ENCODE measurements around the gene MSI2.

Gene MSI2

DNA sequence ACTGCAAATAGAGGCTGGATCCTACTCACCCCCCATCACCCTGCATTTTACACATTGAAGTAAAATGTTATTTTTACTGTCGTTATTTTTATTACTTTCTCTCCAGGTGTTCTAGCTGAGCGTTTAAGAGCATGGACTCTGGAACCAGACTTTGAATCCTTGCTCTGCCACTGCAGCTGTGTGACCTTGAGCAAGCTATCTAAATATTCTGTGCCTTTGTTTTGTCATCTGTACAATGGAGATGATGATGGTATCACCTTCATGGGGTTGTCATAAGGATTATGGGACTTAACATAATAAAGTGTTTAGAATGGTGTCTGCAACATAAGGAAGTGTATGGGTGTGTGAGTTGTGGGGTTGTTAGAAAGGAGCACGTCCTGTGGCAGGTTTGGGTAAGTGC is 17.8 kb downstream of the MSI2 start:
- no peak for DNase-seq (ENCODE audit: insufficient read length)
- no peak for FAIRE-seq
- TF ChIP-seq POLR2AphosphoS5 (IDR thresholded peaks at IDR 0.05; ENCODE audit: low read depth, low read length): no peak
- TF ChIP-seq TAF1 (IDR thresholded peaks at IDR 0.05; ENCODE audit: borderline replicate concordance, low read depth, low read length): no peak
- TF ChIP-seq POLR2A (IDR thresholded peaks at IDR 0.05; ENCODE audit: low read depth, low read length): no peak

DNA sequence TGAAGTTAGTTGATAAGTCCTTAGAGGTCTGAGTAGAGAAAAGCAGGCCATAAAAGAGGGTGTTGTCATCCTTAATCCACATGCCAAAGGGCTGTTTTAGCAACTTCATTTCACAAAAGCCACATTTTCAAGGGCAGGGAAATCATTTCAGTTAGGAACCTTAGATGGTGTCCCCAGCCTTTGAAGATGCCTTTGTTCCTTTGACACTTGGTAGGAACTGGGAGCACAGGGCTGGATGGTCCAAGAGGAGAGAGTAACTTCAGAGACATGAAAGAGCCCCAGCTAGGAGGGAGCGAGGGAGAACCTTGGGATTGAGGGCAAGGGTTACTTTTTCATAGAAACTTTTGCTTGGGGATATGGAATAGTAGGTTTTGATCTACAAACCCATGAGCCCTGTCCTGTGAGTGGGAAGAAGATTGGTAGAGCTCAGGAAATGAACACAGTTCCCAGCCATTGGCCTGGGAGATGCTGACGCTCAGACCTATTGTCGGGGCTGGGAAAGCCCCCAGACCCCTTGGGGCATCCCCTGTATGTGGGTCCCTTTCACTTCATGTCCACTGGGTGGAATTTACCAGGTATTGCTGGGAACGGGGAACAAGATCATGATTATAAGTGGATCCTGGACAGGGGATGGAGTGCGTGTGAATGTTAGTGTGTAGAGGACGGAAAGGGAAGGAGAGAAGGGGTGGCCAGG is 18.9 kb downstream of the MSI2 start:
- TF ChIP-seq TAF1 (IDR thresholded peaks at IDR 0.05; ENCODE audit: borderline replicate concordance, low read depth, low read length): no peak
- TF ChIP-seq POLR2AphosphoS5 (IDR thresholded peaks at IDR 0.05; ENCODE audit: low read depth, low read length): no peak
- TF ChIP-seq POLR2A (IDR thresholded peaks at IDR 0.05; ENCODE audit: low read depth, low read length): no peak
- no peak for DNase-seq (ENCODE audit: insufficient read length)
- FAIRE-seq: no peak

GRCh38 chr17:57276621-57277020 is 20.3 kb downstream of the MSI2 start:
- TF ChIP-seq POLR2A (IDR thresholded peaks at IDR 0.05; ENCODE audit: low read depth, low read length): no peak
- no peak for TF ChIP-seq TAF1 (IDR thresholded peaks at IDR 0.05; ENCODE audit: borderline replicate concordance, low read depth, low read length)
- no peak for TF ChIP-seq POLR2AphosphoS5 (IDR thresholded peaks at IDR 0.05; ENCODE audit: low read depth, low read length)
- no peak for DNase-seq (ENCODE audit: insufficient read length)
- no peak for FAIRE-seq

DNA sequence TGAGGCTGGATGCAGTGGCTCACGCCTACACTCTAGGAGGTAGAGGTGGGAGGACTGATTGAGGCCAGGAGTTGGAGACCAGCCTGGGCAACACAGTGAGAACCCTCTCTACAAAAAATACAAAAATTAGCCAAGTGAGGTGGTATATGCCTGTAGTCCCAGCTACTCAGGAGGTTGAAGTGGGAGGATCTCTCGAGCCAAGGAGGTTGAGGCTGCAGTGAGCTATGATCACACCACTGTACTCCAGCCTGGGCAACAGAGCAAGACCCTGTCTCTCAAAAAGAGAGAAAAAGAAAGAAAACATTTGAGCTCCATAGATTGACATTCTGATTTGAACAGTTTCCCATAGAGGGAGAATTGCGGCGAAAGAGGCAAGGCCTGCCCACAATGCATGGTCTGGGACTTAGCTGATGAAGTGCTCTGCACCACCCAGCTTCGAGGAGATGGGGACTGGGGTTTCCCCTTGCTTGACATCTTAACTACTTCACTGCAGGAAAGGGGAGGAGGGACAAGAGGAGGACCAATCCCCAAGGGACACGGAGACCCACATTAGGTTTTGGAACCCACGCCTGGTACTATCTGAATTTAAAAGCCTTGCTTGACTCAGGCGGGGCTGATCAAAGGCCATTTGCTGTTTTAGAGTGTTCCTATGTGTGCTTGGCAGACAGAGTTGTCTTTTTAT is 21.7 kb downstream of the MSI2 start:
- TF ChIP-seq TAF1 (IDR thresholded peaks at IDR 0.05; ENCODE audit: borderline replicate concordance, low read depth, low read length): no peak
- TF ChIP-seq POLR2A (IDR thresholded peaks at IDR 0.05; ENCODE audit: low read depth, low read length): no peak
- no peak for TF ChIP-seq POLR2AphosphoS5 (IDR thresholded peaks at IDR 0.05; ENCODE audit: low read depth, low read length)
- DNase-seq (ENCODE audit: insufficient read length): no peak
- no peak for FAIRE-seq

DNA sequence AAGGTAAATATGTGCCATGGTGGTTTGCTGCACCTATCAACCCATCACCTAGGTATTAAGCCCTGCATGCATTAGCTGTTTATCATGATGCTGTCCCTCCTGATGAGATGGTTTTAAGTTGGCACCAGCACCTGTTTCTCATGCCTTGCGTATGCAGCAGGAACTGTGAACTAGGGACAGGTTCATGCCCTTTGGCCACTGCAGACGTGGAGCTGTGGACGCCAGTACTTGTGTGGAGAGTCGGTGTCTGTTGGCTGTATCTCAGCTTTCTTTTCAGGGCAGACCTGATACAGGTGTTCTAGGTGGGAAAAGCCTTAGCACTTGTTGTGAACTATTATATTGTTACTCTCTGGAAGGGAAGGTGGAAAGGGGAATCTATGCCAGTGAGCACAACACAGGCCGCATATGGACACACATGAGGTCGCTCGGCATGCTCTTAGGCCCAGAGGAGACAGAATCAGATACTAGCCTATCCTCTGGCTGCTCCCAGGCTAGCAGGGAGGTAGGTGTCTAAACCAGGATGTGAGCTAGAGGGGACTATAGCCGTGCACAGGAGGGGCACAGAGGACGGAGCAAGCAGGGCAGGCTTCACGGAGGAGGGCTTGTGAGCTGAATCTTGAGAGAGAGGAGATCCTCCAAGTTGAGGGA is 22.5 kb downstream of the MSI2 start:
- FAIRE-seq (no peak), DNase-seq (ENCODE audit: insufficient read length) (no peak)
- TF ChIP-seq POLR2A (IDR thresholded peaks at IDR 0.05; ENCODE audit: low read depth, low read length) (no peak), POLR2AphosphoS5 (IDR thresholded peaks at IDR 0.05; ENCODE audit: low read depth, low read length) (no peak), TAF1 (IDR thresholded peaks at IDR 0.05; ENCODE audit: borderline replicate concordance, low read depth, low read length) (no peak)

DNA sequence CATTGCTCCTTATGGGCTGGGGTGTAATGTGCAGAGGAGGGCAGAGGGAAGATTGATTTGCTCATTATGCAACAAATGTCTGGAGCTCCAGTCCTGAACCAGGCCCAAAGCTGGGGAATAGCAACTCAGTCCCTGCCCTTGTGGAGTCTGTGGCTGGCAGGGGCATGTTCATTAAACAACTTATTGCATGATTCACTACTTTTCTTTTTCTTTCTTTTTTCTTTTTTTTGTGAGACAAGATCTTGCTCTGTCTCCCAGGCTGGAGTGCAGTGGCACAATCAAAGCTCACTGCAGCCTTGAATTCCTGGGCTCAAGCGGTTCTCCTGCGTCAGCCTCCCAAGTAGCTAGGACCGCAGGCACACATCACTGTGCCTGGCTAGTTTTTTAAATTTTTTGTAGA is 23.1 kb downstream of the MSI2 start:
- DNase-seq (ENCODE audit: insufficient read length) (no peak), FAIRE-seq (no peak)
- TF ChIP-seq TAF1 (IDR thresholded peaks at IDR 0.05; ENCODE audit: borderline replicate concordance, low read depth, low read length): no peak
- no peak for TF ChIP-seq POLR2A (IDR thresholded peaks at IDR 0.05; ENCODE audit: low read depth, low read length)
- TF ChIP-seq POLR2AphosphoS5 (IDR thresholded peaks at IDR 0.05; ENCODE audit: low read depth, low read length): no peak

DNA sequence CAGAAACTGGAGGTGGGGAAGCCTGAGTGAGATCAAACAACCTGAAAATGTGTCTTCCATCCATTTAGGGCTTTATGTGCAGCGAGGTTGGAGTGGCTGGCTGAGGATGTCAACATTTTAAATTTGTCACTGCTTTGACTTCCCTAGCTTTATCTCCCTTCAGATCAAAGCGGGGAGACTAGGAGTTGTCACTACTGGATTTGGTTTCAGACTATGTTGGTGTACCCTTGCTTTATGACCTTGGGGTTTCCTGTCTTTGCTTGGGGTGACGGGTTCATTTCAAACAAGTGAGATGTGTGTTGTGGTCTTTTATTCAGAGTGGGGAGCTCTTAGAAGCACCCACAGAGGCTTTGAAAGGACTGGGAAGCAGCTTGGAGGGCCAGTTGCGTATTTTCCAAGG is 25.6 kb downstream of the MSI2 start:
- DNase-seq (ENCODE audit: insufficient read length): no peak
- no peak for FAIRE-seq
- TF ChIP-seq POLR2AphosphoS5 (IDR thresholded peaks at IDR 0.05; ENCODE audit: low read depth, low read length) (no peak), POLR2A (IDR thresholded peaks at IDR 0.05; ENCODE audit: low read depth, low read length) (no peak), TAF1 (IDR thresholded peaks at IDR 0.05; ENCODE audit: borderline replicate concordance, low read depth, low read length) (no peak)

GRCh38 chr17:57282296-57282695 is 26.0 kb downstream of the MSI2 start:
- TF ChIP-seq TAF1 (IDR thresholded peaks at IDR 0.05; ENCODE audit: borderline replicate concordance, low read depth, low read length): no peak
- DNase-seq (ENCODE audit: insufficient read length): no peak
- no peak for FAIRE-seq

DNA sequence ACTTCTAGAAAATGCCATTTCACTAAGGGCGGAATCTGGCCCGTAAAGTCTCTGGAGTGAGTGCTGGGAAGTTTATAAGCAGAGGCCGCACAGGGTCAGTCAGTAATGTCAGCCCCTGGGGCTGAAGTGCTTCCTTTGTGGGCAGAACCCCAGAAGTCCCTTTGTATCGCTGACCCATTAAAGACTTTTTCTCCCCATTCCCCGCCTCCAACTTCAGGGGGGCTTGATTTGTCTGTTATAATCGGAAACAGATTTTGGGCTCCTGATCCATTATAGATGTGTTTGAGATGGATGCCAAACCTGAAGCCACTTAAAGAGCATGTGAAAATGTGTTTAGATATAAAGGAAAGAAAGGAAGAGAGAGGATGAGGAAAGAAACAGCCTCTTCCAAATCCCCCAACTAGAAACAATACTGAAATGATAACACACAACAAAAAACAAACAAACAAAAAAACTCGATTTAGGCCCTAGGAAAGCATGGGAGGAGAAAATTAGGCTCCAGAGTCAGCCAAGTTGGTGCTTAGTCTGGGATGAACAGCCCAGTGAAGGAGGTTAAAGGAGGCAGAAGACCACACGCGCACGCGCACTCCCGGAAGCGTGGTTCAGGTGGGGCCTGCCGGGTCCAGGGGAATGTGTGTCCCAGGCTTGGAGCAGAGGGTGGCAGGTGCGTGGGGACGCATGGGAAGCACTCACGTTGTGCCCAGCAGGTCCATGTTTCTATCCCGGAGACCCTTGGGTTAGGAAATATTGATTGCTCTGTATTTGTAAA is 27.1 kb downstream of the MSI2 start:
- TF ChIP-seq POLR2A (IDR thresholded peaks at IDR 0.05; ENCODE audit: low read depth, low read length): no peak
- no peak for TF ChIP-seq POLR2AphosphoS5 (IDR thresholded peaks at IDR 0.05; ENCODE audit: low read depth, low read length)
- no peak for TF ChIP-seq TAF1 (IDR thresholded peaks at IDR 0.05; ENCODE audit: borderline replicate concordance, low read depth, low read length)
- FAIRE-seq (no peak), DNase-seq (ENCODE audit: insufficient read length) (no peak)

- no peak for FAIRE-seq
- TF ChIP-seq POLR2A (IDR thresholded peaks at IDR 0.05; ENCODE audit: low read depth, low read length) (no peak), POLR2AphosphoS5 (IDR thresholded peaks at IDR 0.05; ENCODE audit: low read depth, low read length) (no peak), TAF1 (IDR thresholded peaks at IDR 0.05; ENCODE audit: borderline replicate concordance, low read depth, low read length) (no peak)
- no peak for DNase-seq (ENCODE audit: insufficient read length)
Observed at GRCh38 chr17:57284583-57284982, 28.3 kb downstream of the MSI2 start.

DNA sequence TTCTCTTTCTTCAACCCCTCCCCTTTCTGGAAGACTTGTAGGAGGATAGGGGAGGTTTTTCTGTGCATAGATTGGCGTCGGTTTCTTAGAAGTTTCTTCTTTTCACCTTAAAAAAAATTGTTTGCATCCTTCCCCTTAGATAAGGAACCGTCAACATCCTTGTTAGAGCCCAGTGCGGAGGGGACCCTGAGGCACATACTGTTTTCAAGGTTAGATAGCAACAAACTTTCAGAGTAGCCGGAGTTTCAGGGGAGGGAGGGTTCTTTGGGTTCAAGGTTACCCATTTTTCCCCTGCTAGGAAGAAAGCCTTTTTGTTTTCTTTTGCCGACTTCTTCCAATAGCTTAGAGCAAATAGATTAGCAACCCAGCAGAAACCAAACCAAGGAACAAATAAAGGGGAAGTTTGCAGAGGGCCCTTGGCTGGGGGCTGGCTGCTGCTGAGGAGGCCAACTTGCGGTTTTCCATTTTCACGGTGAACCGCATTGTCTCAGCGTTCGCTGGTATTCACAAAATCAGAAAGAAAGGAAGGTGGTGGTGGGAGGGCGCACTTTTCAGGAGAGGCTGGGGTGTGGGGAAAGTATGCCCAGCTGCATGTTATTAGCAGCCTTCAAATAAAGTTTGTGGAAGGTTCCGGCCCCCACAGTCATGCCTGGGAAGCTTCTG is 28.8 kb downstream of the MSI2 start:
- TF ChIP-seq POLR2A (IDR thresholded peaks at IDR 0.05; ENCODE audit: low read depth, low read length) (no peak), TAF1 (IDR thresholded peaks at IDR 0.05; ENCODE audit: borderline replicate concordance, low read depth, low read length) (no peak), POLR2AphosphoS5 (IDR thresholded peaks at IDR 0.05; ENCODE audit: low read depth, low read length) (no peak)
- no peak for FAIRE-seq

More for the DNA sequence above, 28.8 kb downstream of the MSI2 start:
- DNase-seq (ENCODE audit: insufficient read length): peak; percentile 39
